Measurements from ENCODE around the gene GALT.

DNA sequence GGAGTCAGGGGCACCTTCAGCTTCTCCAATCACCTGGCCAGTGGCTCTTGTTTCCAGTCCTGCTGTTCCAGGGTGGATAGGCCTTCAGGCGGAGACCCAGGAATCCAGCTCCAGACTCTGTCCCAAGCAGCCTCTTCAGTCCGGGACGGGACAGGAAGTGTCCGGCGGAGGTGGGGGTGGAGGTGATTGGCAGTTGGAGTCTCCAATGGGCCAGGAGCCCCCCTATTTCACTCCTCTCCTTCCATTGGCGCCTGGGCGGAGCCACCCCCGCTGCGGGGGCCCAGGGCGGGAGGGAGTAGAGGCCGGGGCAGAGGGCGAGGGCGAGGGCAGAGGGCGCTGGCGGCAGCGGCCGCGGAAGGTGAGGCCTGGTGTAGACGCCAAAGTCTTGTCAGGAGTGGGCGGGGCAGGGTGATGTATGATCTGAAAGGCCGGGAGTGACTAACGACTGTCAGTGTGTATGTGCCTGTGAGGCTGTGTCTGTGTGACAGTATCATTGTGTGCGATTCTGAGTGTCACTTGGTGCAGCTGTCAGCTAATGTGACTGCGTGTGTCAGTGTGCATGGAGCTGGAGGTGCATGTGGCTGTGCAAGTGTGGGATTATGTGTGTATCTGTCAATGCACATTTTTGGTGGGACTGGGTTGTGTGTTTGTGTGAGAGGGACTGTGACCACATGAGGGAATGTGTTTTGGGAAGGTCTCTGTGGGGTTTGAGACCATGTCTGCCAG is 5.6 kb downstream of the GALT start, which contains the start of gene IL11RA:
- TF ChIP-seq POLR2A (IDR thresholded peaks at IDR 0.05; ENCODE audit: low read length) (peak; percentile 22), GATA1 (IDR thresholded peaks at IDR 0.05; ENCODE audit: low read depth, low read length) (no peak)
